GM12878 (cell line): ENCODE data around the gene DYDC1. TPM values are rescaled to one million over a fixed set of nuclear protein-coding genes. Genes with fewer than 3 reads are reported as not detected.

ENCODE experiments used
- ATAC-seq: fragments of 200-7000 bp; cut with Tn5 transposase; 3 replicates; pipeline ENCODE4 v1.9.1; 2020; ENCODE audit warnings: mild to moderate bottlenecking, moderate library complexity
- BruUV-seq: library from RNA; stranded (reverse); fragments of 400-500 nt; replicated peaks from 2 replicates; lab custom pipeline; 2021; lab: Mats Ljungman, UMichigan
- CTCF ChIA-PET: fragments of 300-600 bp; sonication (Branson Sonifier 250); formaldehyde crosslinking; extraction: SDS; loops from one replicate; lab custom pipeline; 2021; ENCODE audit warnings: inconsistent platforms; lab: Yijun Ruan, JAX
- POLR2A ChIA-PET: fragments of 350-600 bp; formaldehyde crosslinking; extraction: SDS; loops from one replicate; lab custom pipeline; 2021; ENCODE audit warnings: inconsistent platforms; lab: Charles Lee
- RAD21 ChIA-PET: fragments of 300-600 bp; sonication (Branson Sonifier 250); formaldehyde crosslinking; loops from one replicate; lab custom pipeline; 2023; ENCODE audit warnings: antibody characterized with exemption; ENCODE audit not compliant: unreplicated experiment; lab: Charles Lee
- SMC1A ChIA-PET: fragments of 300-600 bp; sonication (Branson Sonifier 250); formaldehyde crosslinking; loops from one replicate; lab custom pipeline; 2023; ENCODE audit not compliant: unreplicated experiment, uncharacterized antibody; lab: Charles Lee
- DNase-seq: peaks from one replicate; pipeline ENCODE4 v3.0.0-alpha.2; 2011; ENCODE audit warnings: low read depth, low spot score
- FAIRE-seq: peaks from 3 replicates; lab custom pipeline; 2011; peaks lifted over from hg19 to GRCh38; lab: Jason Lieb, UNC
- H2AFZ ChIP-seq: 2 replicates; pipeline ENCODE4 v1.6.0; 2011; ENCODE audit warnings: low read depth, low read length, control low read depth; ENCODE audit not compliant: control insufficient read depth
- H3K27ac ChIP-seq: 2 replicates; pipeline ENCODE4 v1.5.1; 2011; ENCODE audit warnings: control low read depth; ENCODE audit not compliant: control insufficient read depth, insufficient read depth
- H3K27me3 ChIP-seq, 2 experiments: replicated peaks in 1 of 2; 2 replicates each; pipeline versions ENCODE4 v1.6.0 to v1.6.1; 2011; ENCODE audit warnings: low read length in 1 of 2; ENCODE audit not compliant: control insufficient read depth in 2 of 2, insufficient read depth in 2 of 2
- H3K36me3 ChIP-seq, 2 experiments: 2 replicates each; pipeline ENCODE4 v1.5.1; 2011; ENCODE audit warnings: low read length in 1 of 2; ENCODE audit not compliant: control insufficient read depth in 2 of 2, insufficient read depth in 2 of 2
- H3K4me1 ChIP-seq: 2 replicates; pipeline ENCODE4 v1.6.1; 2011; ENCODE audit warnings: mild to moderate bottlenecking, low read length, moderate library complexity, mixed read lengths; ENCODE audit not compliant: control insufficient read depth, insufficient read depth
- H3K4me2 ChIP-seq: 2 replicates; pipeline ENCODE4 v1.6.0; 2011; ENCODE audit warnings: control low read depth; ENCODE audit not compliant: control insufficient read depth, insufficient read depth
- H3K4me3 ChIP-seq: fragments of 200-600 bp; sonication (generic); 2 replicates; pipeline ENCODE4 v1.5.1; 2016
- H3K79me2 ChIP-seq: 2 replicates; pipeline ENCODE4 v1.6.0; 2011; ENCODE audit warnings: low read length; ENCODE audit not compliant: control insufficient read depth, insufficient read depth
- H3K9ac ChIP-seq: 2 replicates; pipeline ENCODE4 v1.8.0; 2011; ENCODE audit warnings: low read length, control low read depth, mixed read lengths; ENCODE audit not compliant: control insufficient read depth, insufficient read depth
- H3K9me3 ChIP-seq: replicated peaks from 3 replicates; pipeline ENCODE4 v1.5.1; 2011; ENCODE audit warnings: mild to moderate bottlenecking, low read length; ENCODE audit not compliant: control insufficient read depth, insufficient read depth
- H4K20me1 ChIP-seq: 2 replicates; pipeline ENCODE4 v1.6.0; 2011; ENCODE audit not compliant: control insufficient read depth, insufficient read depth
- EP300 ChIP-seq, 2 experiments: fragments of 150-350 bp in 1 of 2; IDR thresholded peaks; 2 replicates each; pipeline ENCODE4 v1.6.1; 2011 to 2012; ENCODE audit warnings: low read depth in 2 of 2, low read length in 2 of 2, borderline replicate concordance in 1 of 2, improper control_type of control experiment in 1 of 2, inconsistent platforms in 1 of 2; ENCODE audit not compliant: control insufficient read depth in 1 of 2
- LARP7 ChIP-seq: fragments of 450-650 bp; IDR thresholded peaks from 2 replicates; pipeline ENCODE4 v1.6.1; 2017; ENCODE audit warnings: mild to moderate bottlenecking
- MYB ChIP-seq: fragments of 150-350 bp; IDR thresholded peaks from 2 replicates; pipeline ENCODE4 v1.6.1; 2014; ENCODE audit warnings: mild to moderate bottlenecking, low read depth, low read length, borderline replicate concordance
- TCF3 ChIP-seq: IDR thresholded peaks from 2 replicates; pipeline ENCODE4 v1.6.1; 2012; ENCODE audit warnings: low read depth, mild to moderate bottlenecking, low read length, borderline replicate concordance; ENCODE audit not compliant: insufficient read depth
- USF2 ChIP-seq: IDR thresholded peaks from 2 replicates; pipeline ENCODE4 v1.6.1; 2011; ENCODE audit warnings: low read depth, low read length, improper control_type of control experiment, borderline replicate concordance
- YBX1 ChIP-seq: fragments of 450-650 bp; IDR thresholded peaks from 2 replicates; pipeline ENCODE4 v1.6.1; 2016; ENCODE audit warnings: antibody characterized with exemption
- ZNF217 ChIP-seq: fragments of 450-650 bp; IDR thresholded peaks from 2 replicates; pipeline ENCODE4 v1.6.1; 2017; ENCODE audit warnings: antibody characterized with exemption, mild to moderate bottlenecking
- WGBS: methylation state at CpG from one replicate; pipeline ENCODE4 v1.1.6; 2016; ENCODE audit warnings: low lambda C conversion rate; ENCODE audit not compliant: insufficient replicate concordance, insufficient coverage; ENCODE audit errors: missing lambda C conversion rate; 5-methylcytosine and 5-hydroxymethylcytosine counted together
- in situ Hi-C: fragments of 300-500 bp; cut with MboI; formaldehyde crosslinking; loops from 9 replicates; pipeline ENCODE4 v1.14.3; 2018; ENCODE audit warnings: mixed read lengths
- intact Hi-C: fragments of 100-400 bp; cut with micrococcal nuclease; formaldehyde crosslinking; loops from one replicate; pipeline ENCODE4 v1.14.2; 2022; ENCODE audit not compliant: unreplicated experiment
- polyA plus RNA-seq, 11 experiments: library from polyadenylated mRNA; depleted of rRNA in 4 of 11; unstranded in 6 of 11; stranded (reverse) in 5 of 11; fragments of >200 nt; fragmentation: Nextera tagmentation in 4 of 11; fragmentation: Illumina TruSeq in 1 of 11; extraction: Ambion mirVana in 4 of 11; extraction: Trizol in 1 of 11; gene quantifications; 1 replicate in 1 of 11; 2 replicates in 10 of 11; pipeline versions ENCODE4 v1.2.1 to v1.2.3, GENCODE V29; 2011 to 2016; ENCODE audit warnings: inconsistent platforms in 2 of 11, missing spikeins in 2 of 11, low read depth in 1 of 11
- total RNA-seq, 4 experiments: library from RNA; depleted of rRNA in 3 of 4; stranded (reverse); fragments of >200 nt in 3 of 4; fragmentation: Illumina TruSeq in 1 of 4; extraction: Trizol in 1 of 4; gene quantifications; 2 replicates each; pipeline versions ENCODE4 v1.2.1 to v1.2.3, GENCODE V29; 2013 to 2021
- TF ChIP-seq, protein P1 (sequence below): fragments of 450-650 bp; IDR thresholded peaks from 2 replicates; pipeline ENCODE4 v1.6.1; 2016; ENCODE audit warnings: mild to moderate bottlenecking
- TF ChIP-seq, protein P2 (sequence below): IDR thresholded peaks from 2 replicates; pipeline ENCODE4 v1.6.1; 2011; ENCODE audit warnings: borderline replicate concordance, low read depth, mild to moderate bottlenecking, moderate library complexity, low read length; ENCODE audit not compliant: insufficient read depth, poor library complexity, severe bottlenecking
- TF ChIP-seq, protein P3 (sequence below): fragments of 450-650 bp; IDR thresholded peaks from 2 replicates; pipeline ENCODE4 v1.6.1; 2017; ENCODE audit warnings: mild to moderate bottlenecking, low read depth, inconsistent platforms; ENCODE audit not compliant: poor library complexity, severe bottlenecking

The DYDC1 gene
- total and polyA plus RNA-seq, 10 of the 15 experiments (the other 5 are each of a cell fraction or from before 2014, with no cell fraction given): not detected

DNA sequence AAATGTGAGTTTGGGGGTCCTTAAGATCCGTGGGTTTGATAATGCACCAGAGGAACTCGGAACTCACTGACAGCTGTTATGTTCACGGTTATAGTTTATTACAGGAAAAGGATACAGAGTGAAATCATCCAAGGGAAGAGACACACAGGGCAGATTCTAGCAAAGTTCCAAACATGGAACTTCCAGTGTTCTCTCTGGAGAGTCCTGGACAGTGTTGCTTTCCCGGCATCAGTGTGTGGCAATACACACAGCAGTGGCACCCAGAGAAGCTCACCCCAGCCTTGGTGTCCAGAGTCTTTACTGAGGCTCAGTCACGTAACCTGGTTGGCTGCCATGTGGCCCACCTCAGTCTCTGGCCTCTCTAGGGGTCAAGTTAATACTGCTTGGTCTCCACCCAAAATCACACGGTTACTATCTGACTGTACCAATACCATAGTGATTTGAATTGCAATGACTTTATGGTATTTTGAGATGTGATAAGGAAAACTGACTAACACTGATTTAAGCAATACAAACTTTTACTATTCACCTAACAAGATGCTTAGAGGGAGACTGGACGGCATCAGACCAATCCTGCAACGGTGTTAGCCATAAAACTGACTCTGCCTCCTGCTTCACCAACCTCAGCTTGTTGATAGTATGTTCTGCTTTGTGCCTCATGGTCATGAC lies 43.7 kb upstream of the DYDC1 start (continued):
- TF ChIP-seq, protein P1, sequence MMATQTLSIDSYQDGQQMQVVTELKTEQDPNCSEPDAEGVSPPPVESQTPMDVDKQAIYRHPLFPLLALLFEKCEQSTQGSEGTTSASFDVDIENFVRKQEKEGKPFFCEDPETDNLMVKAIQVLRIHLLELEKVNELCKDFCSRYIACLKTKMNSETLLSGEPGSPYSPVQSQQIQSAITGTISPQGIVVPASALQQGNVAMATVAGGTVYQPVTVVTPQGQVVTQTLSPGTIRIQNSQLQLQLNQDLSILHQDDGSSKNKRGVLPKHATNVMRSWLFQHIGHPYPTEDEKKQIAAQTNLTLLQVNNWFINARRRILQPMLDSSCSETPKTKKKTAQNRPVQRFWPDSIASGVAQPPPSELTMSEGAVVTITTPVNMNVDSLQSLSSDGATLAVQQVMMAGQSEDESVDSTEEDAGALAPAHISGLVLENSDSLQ: no peak

GRCh38 chr10:80397014-80397413 lies 40.5 kb upstream of the DYDC1 start:
- no peaks in the 10 kb centered on the region for H3K79me2 ChIP-seq
- no peak overlapping the region for H3K4me3 ChIP-seq
- SMC1A ChIA-PET: interaction anchor here (0.8 to 1.1 kb wide), 3 partner anchors 46 to 109 kb away, joined by 3 to 4 read pairs (median 3); no protein-coding TSS in a partner anchor
- no peaks in the 10 kb centered on the region for H3K27me3 ChIP-seq
- no peak overlapping the region for H2AFZ ChIP-seq
- CTCF ChIA-PET: no interaction called here
- 3% methylated on average over 2 of the region's 2 CpGs for WGBS
- FAIRE-seq (no peak), DNase-seq (no peak), ATAC-seq (no peak)
- H3K36me3 ChIP-seq: no peaks in the 10 kb centered on the region
- RAD21 ChIA-PET: no interaction called here
- H3K9me3 ChIP-seq: no peaks in the 10 kb centered on the region
- BruUV-seq: no TSS peak
- no peaks in the 10 kb centered on the region for H3K4me1 ChIP-seq
- H3K4me2 ChIP-seq: no peak overlapping the region
- no peak overlapping the region for H3K27ac ChIP-seq
- no peaks in the 10 kb centered on the region for H4K20me1 ChIP-seq
- intact Hi-C loops (no loop called here), in situ Hi-C loops (no loop called here)
- POLR2A ChIA-PET: interaction anchor here (0.6 to 0.7 kb wide), 2 partner anchors 182 to 484 kb away, joined by 6 read pairs; no protein-coding TSS in a partner anchor
- no peak overlapping the region for H3K9ac ChIP-seq
- no peak for TF ChIP-seq TCF3
- TF ChIP-seq, protein P2, sequence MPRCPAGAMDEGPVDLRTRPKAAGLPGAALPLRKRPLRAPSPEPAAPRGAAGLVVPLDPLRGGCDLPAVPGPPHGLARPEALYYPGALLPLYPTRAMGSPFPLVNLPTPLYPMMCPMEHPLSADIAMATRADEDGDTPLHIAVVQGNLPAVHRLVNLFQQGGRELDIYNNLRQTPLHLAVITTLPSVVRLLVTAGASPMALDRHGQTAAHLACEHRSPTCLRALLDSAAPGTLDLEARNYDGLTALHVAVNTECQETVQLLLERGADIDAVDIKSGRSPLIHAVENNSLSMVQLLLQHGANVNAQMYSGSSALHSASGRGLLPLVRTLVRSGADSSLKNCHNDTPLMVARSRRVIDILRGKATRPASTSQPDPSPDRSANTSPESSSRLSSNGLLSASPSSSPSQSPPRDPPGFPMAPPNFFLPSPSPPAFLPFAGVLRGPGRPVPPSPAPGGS: no peak
- no peak for TF ChIP-seq YBX1
- no peak for TF ChIP-seq USF2
- no peak for TF ChIP-seq MYB
- no peak for TF ChIP-seq ZNF217
- TF ChIP-seq EP300 (IDR thresholded peaks at IDR 0.05; ENCODE audit: borderline replicate concordance in 1 of 2, control insufficient read depth in 1 of 2, low read depth in 2 of 2, low read length in 2 of 2): no peak
- TF ChIP-seq, protein P3, sequence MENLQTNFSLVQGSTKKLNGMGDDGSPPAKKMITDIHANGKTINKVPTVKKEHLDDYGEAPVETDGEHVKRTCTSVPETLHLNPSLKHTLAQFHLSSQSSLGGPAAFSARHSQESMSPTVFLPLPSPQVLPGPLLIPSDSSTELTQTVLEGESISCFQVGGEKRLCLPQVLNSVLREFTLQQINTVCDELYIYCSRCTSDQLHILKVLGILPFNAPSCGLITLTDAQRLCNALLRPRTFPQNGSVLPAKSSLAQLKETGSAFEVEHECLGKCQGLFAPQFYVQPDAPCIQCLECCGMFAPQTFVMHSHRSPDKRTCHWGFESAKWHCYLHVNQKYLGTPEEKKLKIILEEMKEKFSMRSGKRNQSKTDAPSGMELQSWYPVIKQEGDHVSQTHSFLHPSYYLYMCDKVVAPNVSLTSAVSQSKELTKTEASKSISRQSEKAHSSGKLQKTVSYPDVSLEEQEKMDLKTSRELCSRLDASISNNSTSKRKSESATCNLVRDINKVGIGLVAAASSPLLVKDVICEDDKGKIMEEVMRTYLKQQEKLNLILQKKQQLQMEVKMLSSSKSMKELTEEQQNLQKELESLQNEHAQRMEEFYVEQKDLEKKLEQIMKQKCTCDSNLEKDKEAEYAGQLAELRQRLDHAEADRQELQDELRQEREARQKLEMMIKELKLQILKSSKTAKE: no peak
- TF ChIP-seq LARP7: no peak
